CD4-positive, alpha-beta memory T cell (primary cell): ENCODE measurements around the gene RBM14. TPM values are rescaled to one million over a fixed set of nuclear protein-coding genes. Genes with fewer than 3 reads are reported as not detected.

Experiments used
- CTCF ChIA-PET: fragments of 350-600 bp; sonication (Branson Sonifier 250); formaldehyde crosslinking; loops from one replicate; lab custom pipeline; 2021; ENCODE audit warnings: inconsistent platforms; ENCODE audit not compliant: partially characterized antibody; lab: Charles Lee
- POLR2A ChIA-PET: fragments of 350-600 bp; sonication (Branson Sonifier 250); formaldehyde crosslinking; loops from one replicate; lab custom pipeline; 2021; ENCODE audit not compliant: partially characterized antibody; lab: Charles Lee
- DNase-seq, 5 donors: peaks; one replicate each; pipeline versions ENCODE4 v3.0.0 to v3.0.0-alpha.2; 2020 to 2022; ENCODE audit warnings: mixed read lengths in 1 of 5
- H3K27ac ChIP-seq: one replicate; pipeline ENCODE4 v1.7.0; 2013; ENCODE audit warnings: low read depth, low read length
- H3K27me3 ChIP-seq: 2 replicates; pipeline ENCODE4 v1.7.0; 2013; ENCODE audit warnings: mild to moderate bottlenecking, low read length, moderate library complexity; ENCODE audit not compliant: insufficient read depth
- H3K36me3 ChIP-seq: 2 replicates; pipeline ENCODE4 v1.7.0; 2013; ENCODE audit warnings: mild to moderate bottlenecking, low read length, moderate library complexity; ENCODE audit not compliant: insufficient read depth
- H3K4me1 ChIP-seq: 2 replicates; pipeline ENCODE4 v1.7.0; 2013; ENCODE audit warnings: mild to moderate bottlenecking, low read length, moderate library complexity; ENCODE audit not compliant: insufficient read depth
- H3K4me3 ChIP-seq, 2 donors: one replicate each; pipeline ENCODE4 v1.7.0; 2013; ENCODE audit warnings: low read length in 2 of 2, mild to moderate bottlenecking in 1 of 2
- H3K9me3 ChIP-seq, 2 donors: one replicate each; pipeline ENCODE4 v1.7.0; 2013; ENCODE audit warnings: low read length in 2 of 2, control low read depth in 1 of 2; ENCODE audit not compliant: control insufficient read depth in 1 of 2
- H3K27ac Mint-ChIP-seq, 7 donors: one replicate each; pipeline ENCODE4 v1.8.0; 2020 to 2021; ENCODE audit warnings: mixed read lengths in 7 of 7, mild to moderate bottlenecking in 6 of 7, inconsistent platforms in 3 of 7, moderate library complexity in 3 of 7
- H3K27me3 Mint-ChIP-seq, 2 donors: one replicate each; pipeline ENCODE4 v1.8.0; 2020 to 2021; ENCODE audit warnings: mixed read lengths in 2 of 2
- H3K36me3 Mint-ChIP-seq, 2 donors: one replicate each; pipeline ENCODE4 v1.8.0; 2020 to 2021; ENCODE audit warnings: mixed read lengths in 2 of 2, inconsistent platforms in 1 of 2, mild to moderate bottlenecking in 1 of 2
- H3K4me1 Mint-ChIP-seq, 4 donors: one replicate each; pipeline ENCODE4 v1.8.0; 2020 to 2021; ENCODE audit warnings: mixed read lengths in 4 of 4, mild to moderate bottlenecking in 1 of 4
- H3K4me3 Mint-ChIP-seq, 8 donors: one replicate each; pipeline ENCODE4 v1.8.0; 2020 to 2021; ENCODE audit warnings: mixed read lengths in 8 of 8, mild to moderate bottlenecking in 7 of 8, moderate library complexity in 6 of 8, inconsistent platforms in 3 of 8
- H3K9me3 Mint-ChIP-seq, 8 donors: one replicate each; pipeline ENCODE4 v1.8.0; 2020 to 2021; ENCODE audit warnings: mixed read lengths in 8 of 8, mild to moderate bottlenecking in 5 of 8, inconsistent platforms in 3 of 8, moderate library complexity in 1 of 8
- intact Hi-C: fragments of 100-400 bp; cut with micrococcal nuclease; formaldehyde crosslinking; loops from one replicate; pipeline ENCODE4 v1.15.1; 2023
- polyA plus RNA-seq, 2 donors: library from polyadenylated mRNA; unstranded; fragments of 300-500 nt; fragmentation: Illumina TruSeq; gene quantifications; one replicate each; pipeline ENCODE4 v1.2.3, GENCODE V29; 2021
- total RNA-seq, 2 experiments: library from RNA; stranded (reverse); gene quantifications; one replicate each; pipeline ENCODE4 v1.2.3, GENCODE V29; 2021

RBM14 gene
- total and polyA plus RNA-seq, 4 experiments from 2014 or later, result 66.2 to 196 (median 118) TPM

DNA sequence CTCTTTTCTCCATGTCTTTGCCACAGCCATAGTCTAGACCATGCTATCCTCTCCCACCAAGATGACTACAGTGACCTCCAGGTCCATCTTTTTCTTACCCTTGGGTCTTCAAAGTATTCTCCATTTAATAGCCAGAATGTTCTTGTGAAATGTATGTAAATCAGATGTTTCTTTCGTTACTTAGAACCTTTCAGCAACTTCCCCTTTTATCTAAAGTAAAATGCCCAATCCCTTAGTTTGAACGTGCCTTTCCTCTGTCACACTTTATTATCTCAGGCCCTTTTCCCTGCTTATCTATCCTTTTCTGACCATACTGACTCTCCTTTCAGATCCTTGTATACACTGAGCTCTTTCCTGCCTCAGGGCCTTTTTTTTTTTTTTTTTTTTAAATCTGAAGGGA is 43.3 kb downstream of the RBM14 start:
- Histone ChIP-seq H3K9me3 (no peaks in the 10 kb centered on the region), H3K4me3 (no peak overlapping the region), H3K27ac (no peak overlapping the region), H3K36me3 (peaks cover 21% of the 10 kb centered on the region), H3K4me1 (no peaks in the 10 kb centered on the region), H3K27me3 (no peaks in the 10 kb centered on the region)
- no peaks in the 10 kb centered on the region for H3K27me3 Mint-ChIP-seq
- intact Hi-C loops, result no loop called here
- no peaks in the 10 kb centered on the region for H3K9me3 Mint-ChIP-seq
- DNase-seq, result no peak
- peak overlapping the region in 5 of 7 donors; percentile 3 to 74 (median 63) for H3K27ac Mint-ChIP-seq
- H3K4me1 Mint-ChIP-seq, result peaks cover 10 to 22% (median 12%) of the 10 kb centered on the region in 4 donors
- no peak overlapping the region for H3K4me3 Mint-ChIP-seq
- CTCF ChIA-PET, result interaction anchor here (0.7 to 0.9 kb wide), 5 partner anchors 13 to 463 kb away, joined by 3 to 5 read pairs (median 3); no protein-coding TSS in a partner anchor
- POLR2A ChIA-PET, result interaction anchor here (0.6 to 1.5 kb wide), 4 partner anchors 10 to 43 kb away, joined by 3 to 5 read pairs (median 4); partner anchors contain the start of genes RBM14 and RBM4
- H3K36me3 Mint-ChIP-seq, result peaks cover 21 to 39% of the 10 kb centered on the region in 2 donors

- Histone ChIP-seq H3K4me1 (no peaks in the 10 kb centered on the region), H3K27me3 (no peaks in the 10 kb centered on the region), H3K9me3 (no peaks in the 10 kb centered on the region), H3K27ac (no peak overlapping the region), H3K4me3 (no peak overlapping the region), H3K36me3 (peaks cover 34% of the 10 kb centered on the region)
- CTCF ChIA-PET, result interaction anchor here (1.1 to 2.5 kb wide), 6 partner anchors 11 to 86 kb away, joined by 3 to 10 read pairs (median 4); partner anchors contain the start of genes RBM4 and RBM4B
- no peak overlapping the region for H3K4me3 Mint-ChIP-seq
- no peaks in the 10 kb centered on the region for H3K9me3 Mint-ChIP-seq
- H3K27ac Mint-ChIP-seq, result peak overlapping the region in 2 of 7 donors; percentile 41 to 46
- no peaks in the 10 kb centered on the region for H3K27me3 Mint-ChIP-seq
- peaks cover 19 to 34% (median 22%) of the 10 kb centered on the region in 4 donors for H3K4me1 Mint-ChIP-seq
- POLR2A ChIA-PET, result interaction anchor here (1.2 kb wide), 1 partner anchor 11 kb away, joined by 3 read pairs; no protein-coding TSS in a partner anchor
- DNase-seq, result no peak
- peaks cover 30 to 62% of the 10 kb centered on the region in 2 donors for H3K36me3 Mint-ChIP-seq
- intact Hi-C loops, result no loop called here
These were observed 47.4 kb downstream of the RBM14 start for GRCh38 chr11:66663741-66664296.

DNA sequence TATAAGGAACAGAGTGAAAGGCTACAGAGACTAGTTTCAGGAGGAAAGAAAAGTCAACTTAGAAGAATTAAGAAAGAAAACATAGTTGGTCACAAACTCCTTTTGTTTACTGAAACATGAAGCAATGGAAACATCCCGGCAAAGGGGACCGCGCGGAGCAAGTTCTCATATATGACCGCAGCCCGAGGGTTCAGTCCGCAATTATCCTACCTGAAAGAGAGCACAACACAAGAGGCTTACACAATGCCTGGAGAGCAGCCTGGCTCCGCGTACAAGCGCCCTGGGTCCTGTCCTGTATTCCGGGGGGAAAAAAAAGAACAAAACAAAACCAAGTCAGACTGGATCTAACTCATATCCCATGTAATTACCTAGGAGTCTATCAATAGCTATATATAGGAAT is 48.9 kb downstream of the RBM14 start:
- H3K27me3 ChIP-seq, result no peaks in the 10 kb centered on the region
- POLR2A ChIA-PET, result interaction anchor here (0.9 kb wide), 1 partner anchor 11 kb away, joined by 3 read pairs; no protein-coding TSS in a partner anchor
- Mint-ChIP-seq H3K36me3 (peaks cover 26 to 65% of the 10 kb centered on the region in 2 donors), H3K4me1 (peaks cover 22 to 36% (median 27%) of the 10 kb centered on the region in 4 donors), H3K9me3 (peaks cover 0 to 2% (median 0%) of the 10 kb centered on the region in 8 donors), H3K27ac (peak overlapping the region in 4 of 7 donors; percentile 10 to 58 (median 55)), H3K4me3 (no peak overlapping the region), H3K27me3 (no peaks in the 10 kb centered on the region)
- no peaks in the 10 kb centered on the region for H3K4me1 ChIP-seq
- H3K27ac ChIP-seq, result no peak overlapping the region
- H3K36me3 ChIP-seq, result peaks cover 27% of the 10 kb centered on the region
- no peak for DNase-seq
- CTCF ChIA-PET, result interaction anchor here (1.3 to 2.5 kb wide), 2 partner anchors 48 to 88 kb away, joined by 3 to 10 read pairs; no protein-coding TSS in a partner anchor
- intact Hi-C loops, result no loop called here
- H3K9me3 ChIP-seq, result no peaks in the 10 kb centered on the region
- H3K4me3 ChIP-seq, result no peak overlapping the region

DNA sequence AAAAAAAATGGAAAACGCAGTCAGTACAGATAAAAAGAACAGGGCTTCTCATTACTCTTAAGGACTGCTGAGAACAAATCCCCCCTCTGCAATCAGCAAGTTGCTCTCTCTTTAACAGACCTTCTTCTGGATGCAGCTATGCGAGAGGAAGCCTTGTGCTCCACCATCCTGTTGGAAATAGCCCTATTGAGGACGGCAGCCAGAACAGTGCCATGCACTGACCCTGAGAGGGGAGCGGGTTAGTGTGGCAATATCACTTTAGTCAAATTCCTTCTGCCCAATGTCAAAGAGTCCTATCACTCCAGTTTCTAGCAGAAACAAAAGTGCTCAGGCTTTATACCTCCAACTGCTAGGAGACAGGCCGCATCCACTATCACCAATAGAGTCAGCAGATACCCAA is 54.4 kb downstream of the RBM14 start:
- peaks cover 0 to 2% (median 0%) of the 10 kb centered on the region in 8 donors for H3K9me3 Mint-ChIP-seq
- no peak overlapping the region for H3K27ac ChIP-seq
- ChIA-PET POLR2A (interaction anchor here (1.0 to 2.6 kb wide), 2 partner anchors 22 to 33 kb away, joined by 3 to 8 read pairs; partner anchors contain the start of gene RBM4), CTCF (interaction anchor here (1.0 kb wide), 1 partner anchor 91 kb away, joined by 3 read pairs; no protein-coding TSS in a partner anchor)
- no peak for DNase-seq
- H3K4me3 Mint-ChIP-seq, result no peak overlapping the region
- no peaks in the 10 kb centered on the region for H3K9me3 ChIP-seq
- no peaks in the 10 kb centered on the region for H3K27me3 Mint-ChIP-seq
- H3K36me3 ChIP-seq, result peaks cover 9% of the 10 kb centered on the region
- H3K4me3 ChIP-seq, result no peak overlapping the region
- intact Hi-C loops, result loop anchor here (1.0 kb wide), 1 partner anchor 61 kb away; no protein-coding TSS in a partner anchor
- H3K4me1 Mint-ChIP-seq, result peaks cover 25 to 63% (median 31%) of the 10 kb centered on the region in 4 donors
- no peaks in the 10 kb centered on the region for H3K27me3 ChIP-seq
- peaks cover 20% of the 10 kb centered on the region for H3K4me1 ChIP-seq
- peaks cover 9 to 41% of the 10 kb centered on the region in 2 donors for H3K36me3 Mint-ChIP-seq
- peak overlapping the region; percentile 24 to 79 (median 64) for H3K27ac Mint-ChIP-seq

- H3K36me3 ChIP-seq, result no peaks in the 10 kb centered on the region
- Mint-ChIP-seq H3K4me1 (peaks cover 24 to 61% (median 38%) of the 10 kb centered on the region in 4 donors), H3K36me3 (peaks cover 0 to 26% of the 10 kb centered on the region in 2 donors), H3K27me3 (no peaks in the 10 kb centered on the region), H3K9me3 (peaks cover 0 to 2% (median 0%) of the 10 kb centered on the region in 8 donors), H3K4me3 (peak overlapping the region in 3 of 8 donors; percentile 26 to 46 (median 41)), H3K27ac (peak overlapping the region in 5 of 7 donors; percentile 39 to 98 (median 57))
- H3K27me3 ChIP-seq, result no peaks in the 10 kb centered on the region
- no peak overlapping the region for H3K27ac ChIP-seq
- ChIA-PET CTCF (interaction anchor here (1.0 to 2.2 kb wide), 2 partner anchors 83 to 95 kb away, joined by 3 to 5 read pairs; partner anchors contain the start of gene CCDC87), POLR2A (interaction anchor here (0.8 to 1.4 kb wide), 3 partner anchors 37 to 163 kb away, joined by 3 to 6 read pairs (median 3); partner anchors contain the start of gene RBM4)
- DNase-seq, result no peak
- intact Hi-C loops, result loop anchor here (5.0 kb wide), 2 partner anchors 253 to 363 kb away; partner anchors contain the start of gene NPAS4
- peaks cover 34% of the 10 kb centered on the region for H3K4me1 ChIP-seq
- H3K4me3 ChIP-seq, result no peak overlapping the region
- no peaks in the 10 kb centered on the region for H3K9me3 ChIP-seq
These were observed 58.7 kb downstream of the RBM14 start for GRCh38 chr11:66674964-66675602.

DNA sequence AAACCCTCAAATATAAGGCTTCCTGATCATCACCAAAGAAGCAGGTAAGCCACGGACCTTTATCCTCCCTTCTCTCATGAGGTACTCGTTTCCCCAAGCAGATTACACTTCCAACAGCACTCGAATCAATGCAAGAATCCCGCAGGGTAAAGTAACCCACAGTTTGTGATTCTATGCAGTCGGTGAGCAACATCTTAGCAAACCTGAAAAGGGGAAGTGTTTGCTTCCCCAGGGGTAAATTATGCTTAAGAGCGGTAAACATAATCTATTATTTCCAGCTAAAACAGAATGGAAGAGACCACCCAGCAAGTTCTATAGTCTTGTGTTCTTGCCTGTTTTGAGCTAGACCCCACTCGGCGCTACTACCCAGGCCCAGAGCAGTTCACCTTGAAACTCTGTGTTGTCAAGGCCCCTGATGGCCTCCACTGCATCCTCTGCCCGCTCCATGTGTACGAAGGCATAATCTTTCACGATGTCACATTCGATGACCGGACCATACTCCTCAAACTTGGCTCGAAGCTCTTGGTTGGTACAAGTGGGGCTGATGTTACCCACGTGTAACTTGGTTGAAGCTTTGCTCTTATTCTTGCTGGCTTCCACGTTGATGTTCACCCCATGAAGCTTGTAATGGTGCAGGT is 60.0 kb downstream of the RBM14 start:
- Histone ChIP-seq H3K27me3 (no peaks in the 10 kb centered on the region), H3K9me3 (no peaks in the 10 kb centered on the region), H3K36me3 (no peaks in the 10 kb centered on the region), H3K4me1 (peaks cover 34% of the 10 kb centered on the region), H3K27ac (peak overlapping the region; percentile 98), H3K4me3 (peak overlapping the region in 1 of 2 donors; percentile 80)
- ChIA-PET CTCF (interaction anchor here (1.2 to 8.4 kb wide), 13 partner anchors 10 to 291 kb away, joined by 3 to 268 read pairs (median 13); partner anchors contain the start of genes ACTN3, CCDC87, CCS and MRPL11), POLR2A (interaction anchor here (1.2 to 4.2 kb wide), 17 partner anchors 9 to 255 kb away, joined by 3 to 99 read pairs (median 16); partner anchors contain the start of genes ACTN3, CCDC87, CCS and CTSF)
- Mint-ChIP-seq H3K9me3 (peaks cover 0 to 2% (median 0%) of the 10 kb centered on the region in 8 donors), H3K27ac (peak overlapping the region; percentile 74 to 100 (median 99)), H3K4me1 (peaks cover 21 to 53% (median 35%) of the 10 kb centered on the region in 4 donors), H3K36me3 (peaks cover 0 to 19% of the 10 kb centered on the region in 2 donors), H3K4me3 (peak overlapping the region; percentile 91 to 99 (median 96)), H3K27me3 (no peaks in the 10 kb centered on the region)
- intact Hi-C loops, result loop anchor here (5.0 kb wide), 2 partner anchors 254 to 364 kb away; partner anchors contain the start of gene NPAS4
- no peak for DNase-seq
